Epithelial cell of proximal tubule (primary cell): ENCODE measurements around the gene CLDN4. TPM values are rescaled to one million over a fixed set of nuclear protein-coding genes. Genes with fewer than 3 reads are reported as not detected.

ENCODE experiments used
- DNase-seq: peaks from one replicate; pipeline ENCODE4 v3.0.0-alpha.2; 2011; ENCODE audit warnings: low read depth
- H3K4me3 ChIP-seq: 2 replicates; pipeline ENCODE4 v1.5.1; 2011; ENCODE audit warnings: low read depth, mild to moderate bottlenecking, low read length
- total RNA-seq: library from RNA; depleted of rRNA; stranded (reverse); fragments of >200 nt; gene quantifications from 2 replicates; pipeline ENCODE4 v1.2.3, GENCODE V29; 2015
- TF ChIP-seq, protein P1 (sequence below): conservative IDR thresholded peaks from 2 replicates; pipeline ENCODE4 v1.5.1; 2012; ENCODE audit warnings: low read depth, mild to moderate bottlenecking, low read length

CLDN4 gene
- total RNA-seq, 1 donor from 2014 or later = 503 TPM

DNA sequence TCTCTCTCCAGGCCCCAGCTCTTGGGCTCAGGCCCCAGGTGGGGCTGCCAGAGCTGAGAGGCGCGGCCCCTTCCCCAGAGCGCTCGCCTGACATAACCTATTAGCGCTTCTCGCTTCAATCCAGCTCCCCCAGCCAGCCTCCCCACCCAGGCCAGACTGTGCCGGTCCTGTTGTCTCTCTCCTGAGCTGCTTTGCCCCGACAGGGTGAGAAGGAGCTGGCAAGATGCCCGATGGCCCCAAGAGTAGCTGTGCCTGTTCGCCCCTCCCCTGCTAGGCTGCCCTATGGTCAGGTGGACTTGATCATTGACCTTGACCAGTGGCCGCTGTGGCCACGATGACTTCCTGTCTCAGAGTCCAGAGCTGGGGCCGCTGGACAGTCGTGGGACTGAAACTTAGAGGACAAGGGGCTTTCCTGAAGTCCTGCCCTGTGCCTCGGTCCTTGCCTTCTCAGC, 39.3 kb downstream of the CLDN4 start:
- TF ChIP-seq, protein P1, sequence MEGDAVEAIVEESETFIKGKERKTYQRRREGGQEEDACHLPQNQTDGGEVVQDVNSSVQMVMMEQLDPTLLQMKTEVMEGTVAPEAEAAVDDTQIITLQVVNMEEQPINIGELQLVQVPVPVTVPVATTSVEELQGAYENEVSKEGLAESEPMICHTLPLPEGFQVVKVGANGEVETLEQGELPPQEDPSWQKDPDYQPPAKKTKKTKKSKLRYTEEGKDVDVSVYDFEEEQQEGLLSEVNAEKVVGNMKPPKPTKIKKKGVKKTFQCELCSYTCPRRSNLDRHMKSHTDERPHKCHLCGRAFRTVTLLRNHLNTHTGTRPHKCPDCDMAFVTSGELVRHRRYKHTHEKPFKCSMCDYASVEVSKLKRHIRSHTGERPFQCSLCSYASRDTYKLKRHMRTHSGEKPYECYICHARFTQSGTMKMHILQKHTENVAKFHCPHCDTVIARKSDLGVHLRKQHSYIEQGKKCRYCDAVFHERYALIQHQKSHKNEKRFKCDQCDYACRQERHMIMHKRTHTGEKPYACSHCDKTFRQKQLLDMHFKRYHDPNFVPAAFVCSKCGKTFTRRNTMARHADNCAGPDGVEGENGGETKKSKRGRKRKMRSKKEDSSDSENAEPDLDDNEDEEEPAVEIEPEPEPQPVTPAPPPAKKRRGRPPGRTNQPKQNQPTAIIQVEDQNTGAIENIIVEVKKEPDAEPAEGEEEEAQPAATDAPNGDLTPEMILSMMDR = no peak
- H3K4me3 ChIP-seq = no peak overlapping the region
- no peak for DNase-seq

DNA sequence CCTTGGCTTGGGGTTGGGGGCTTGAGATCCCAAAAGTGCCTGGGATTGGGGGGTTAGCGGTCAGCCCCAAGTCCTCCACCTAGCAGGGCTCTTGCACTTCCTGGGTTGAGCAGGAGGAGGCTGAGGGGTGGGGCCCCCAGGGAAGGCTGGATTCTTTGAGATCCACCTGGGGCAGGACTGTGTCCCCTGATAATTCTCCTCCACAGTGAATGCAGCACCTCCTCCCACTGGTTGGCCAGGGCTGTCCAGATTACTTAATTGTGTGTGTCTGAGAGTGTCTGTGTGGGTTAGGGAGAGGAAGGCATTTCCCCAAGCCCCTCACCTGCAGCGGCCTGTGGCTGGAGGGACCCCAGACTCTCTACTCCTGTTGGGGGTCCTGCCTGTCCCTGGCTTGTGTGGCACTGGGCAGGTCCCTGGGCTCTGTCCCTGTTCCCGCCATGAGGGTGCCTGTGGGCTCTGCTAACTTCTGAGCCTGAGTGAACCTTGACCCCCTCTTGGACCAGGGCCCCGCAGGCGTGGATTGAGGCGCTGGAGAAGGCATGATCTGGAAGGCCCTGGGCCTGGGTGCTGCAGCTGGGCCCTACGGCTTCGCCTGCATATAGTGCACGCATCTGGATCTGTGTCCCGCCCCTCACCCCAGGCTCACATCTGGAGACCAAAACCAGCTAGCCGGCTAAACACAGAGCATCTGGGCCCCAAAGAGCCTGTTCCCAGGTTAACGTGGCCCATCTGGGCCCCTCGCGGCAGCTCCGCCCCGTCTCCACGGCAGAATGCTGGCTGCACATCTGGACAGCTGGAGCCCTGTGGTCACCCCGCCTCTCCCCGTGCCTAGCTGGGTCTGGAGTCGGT, 40.6 kb downstream of the CLDN4 start:
- H3K4me3 ChIP-seq = no peak overlapping the region
- DNase-seq = no peak
- TF ChIP-seq, protein P1 = no peak

DNA sequence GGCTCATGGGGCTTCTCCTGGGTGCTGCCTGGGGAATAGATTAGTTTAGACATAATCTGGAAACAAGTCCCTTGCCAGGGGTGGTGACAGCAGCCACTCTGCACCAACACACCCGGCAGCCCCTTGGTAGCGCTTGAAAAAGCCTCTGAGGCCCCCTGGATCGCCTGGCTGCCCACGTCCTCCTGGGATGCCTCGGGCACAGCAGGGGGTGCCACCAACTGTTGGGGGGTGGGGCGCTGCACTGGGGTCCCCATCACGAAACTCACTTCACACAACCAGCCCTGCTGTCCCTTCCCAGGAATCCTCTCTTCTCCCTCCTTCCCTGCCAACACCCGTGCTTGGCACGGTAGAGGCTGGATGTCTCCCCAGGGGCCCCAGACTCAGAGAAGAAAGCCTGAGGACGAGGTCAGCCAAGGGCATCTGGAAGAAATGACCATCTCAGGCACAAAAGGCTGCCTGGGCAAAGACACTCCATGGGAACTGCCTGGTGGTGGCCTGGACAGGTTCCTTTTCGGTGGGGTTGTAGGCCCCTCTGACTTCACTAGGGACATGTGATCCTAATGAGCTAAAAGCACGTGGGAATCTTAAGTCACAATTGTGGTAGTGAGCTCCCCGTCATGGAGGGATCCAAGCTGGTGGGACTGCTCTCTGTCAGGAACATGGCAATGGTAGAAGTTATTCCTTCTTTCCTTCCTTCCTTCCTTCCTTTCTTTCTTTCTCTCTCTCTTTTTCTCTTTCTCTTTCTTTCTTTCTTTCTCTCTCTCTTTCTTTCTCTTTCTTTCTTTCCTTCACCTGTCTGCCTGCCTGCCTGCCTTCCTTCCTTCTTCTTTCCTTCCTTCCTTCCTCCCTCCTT, 41.5 kb downstream of the CLDN4 start:
- no peak overlapping the region for H3K4me3 ChIP-seq
- no peak for DNase-seq
- TF ChIP-seq, protein P1 = no peak

DNA sequence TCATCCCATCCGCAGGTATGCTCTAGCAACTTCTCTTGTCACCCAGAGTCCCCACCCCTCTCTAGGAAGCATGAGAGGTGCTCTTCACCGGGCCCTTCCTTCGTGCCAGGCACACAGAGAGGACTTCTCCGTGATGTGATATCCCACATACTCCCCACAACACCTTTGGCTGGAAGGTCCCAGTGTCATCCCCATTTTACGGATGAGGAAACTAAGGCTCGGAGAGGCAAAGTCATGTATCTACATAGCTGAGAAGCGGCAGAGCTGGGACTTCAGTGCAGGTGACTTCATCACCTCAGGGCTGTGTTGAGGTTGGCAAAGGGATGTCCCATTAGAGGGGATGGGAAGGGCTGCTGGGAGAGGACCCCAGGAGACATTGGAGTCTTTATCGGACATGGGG, 45.6 kb downstream of the CLDN4 start:
- no peak for DNase-seq
- no peak overlapping the region for H3K4me3 ChIP-seq
- TF ChIP-seq, protein P1 = no peak

DNA sequence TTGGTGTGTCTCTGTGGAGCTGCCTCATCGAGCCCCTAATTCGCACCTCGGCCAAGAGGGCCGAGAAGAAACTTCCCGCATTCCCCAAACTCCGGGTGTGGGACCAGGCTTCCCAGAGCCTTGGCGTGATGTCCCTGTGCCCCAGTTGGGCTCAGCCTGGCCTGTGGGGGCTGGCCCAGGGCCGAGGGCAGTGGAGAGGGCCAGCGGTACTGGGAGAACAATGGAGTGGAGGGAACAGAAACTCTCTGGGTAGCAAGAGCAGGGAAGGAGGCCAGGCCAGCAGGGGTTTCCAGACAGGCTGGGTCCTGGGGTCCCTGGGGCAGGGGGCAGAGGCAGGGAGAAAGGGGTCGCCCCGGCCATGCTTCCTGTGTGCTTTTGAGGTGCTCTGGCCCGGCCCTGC, 46.2 kb downstream of the CLDN4 start:
- TF ChIP-seq, protein P1 = no peak
- no peak for DNase-seq
- no peak overlapping the region for H3K4me3 ChIP-seq

DNA sequence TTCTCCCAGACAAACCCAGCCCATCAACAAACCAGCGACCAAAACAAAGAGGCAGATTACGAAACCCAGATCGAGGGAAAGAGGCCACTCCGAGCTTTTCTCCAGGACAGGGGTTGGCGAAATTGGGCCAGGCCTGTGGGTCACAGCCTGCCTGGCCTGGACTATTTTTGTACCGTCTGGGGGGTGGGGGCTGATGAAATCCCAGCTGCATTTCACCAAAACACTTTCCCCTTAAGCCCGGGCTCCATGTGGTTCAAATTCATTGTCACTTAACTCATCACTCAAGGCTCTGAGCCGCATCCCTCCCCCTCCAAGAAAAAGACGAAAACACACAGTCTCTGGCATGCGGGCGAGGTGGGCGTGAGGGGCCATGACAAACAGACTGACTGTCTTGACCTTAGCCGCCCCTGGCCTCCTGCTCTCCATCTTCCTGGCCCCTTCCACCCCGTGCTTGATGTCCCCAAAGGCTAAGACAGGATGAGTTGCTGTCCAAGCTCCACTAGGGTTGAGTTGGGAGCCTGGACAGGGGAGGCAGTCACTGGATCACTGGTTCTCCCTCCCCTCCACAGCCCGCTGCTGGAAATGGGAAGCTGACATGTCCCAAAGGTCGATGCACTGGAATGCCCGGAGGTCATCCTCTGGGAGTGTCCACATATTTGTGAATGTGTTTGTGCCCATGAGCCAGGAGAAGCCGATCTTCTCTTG, 49.3 kb downstream of the CLDN4 start:
- TF ChIP-seq, protein P1 = no peak
- DNase-seq = no peak
- no peak overlapping the region for H3K4me3 ChIP-seq
